Activated naive CD4-positive, alpha-beta T cell treated with Interleukin-2 at 50 U/mL for 16 hours (primary cell): ENCODE results near the gene TAX1BP3.

ENCODE experiments used
- DNase-seq: peaks from one replicate; pipeline ENCODE4 v3.0.0-alpha.2; 2020

The TAX1BP3 gene

GRCh38 chr17:3657874-3658783 lies 10.2 kb downstream of the TAX1BP3 start:
- no peak for DNase-seq

GRCh38 chr17:3657588-3657869 lies 10.8 kb downstream of the TAX1BP3 start:
- DNase-seq = no peak

- no peak for DNase-seq
Observed at GRCh38 chr17:3656755-3657587, 11.4 kb downstream of the TAX1BP3 start.

- DNase-seq = no peak
Observed at GRCh38 chr17:3656353-3656752, 12.0 kb downstream of the TAX1BP3 start.

- DNase-seq = no peak
Observed at GRCh38 chr17:3655766-3656165, 12.6 kb downstream of the TAX1BP3 start.

GRCh38 chr17:3647769-3648555 lies 20.4 kb downstream of the TAX1BP3 start:
- peak; percentile 42 for DNase-seq

- no peak for DNase-seq
Observed at GRCh38 chr17:3647251-3647650, 21.1 kb downstream of the TAX1BP3 start.

- no peak for DNase-seq
Observed at GRCh38 chr17:3645310-3645709, 23.1 kb downstream of the TAX1BP3 start.

GRCh38 chr17:3643889-3644349 lies 24.5 kb downstream of the TAX1BP3 start:
- no peak for DNase-seq

- DNase-seq = no peak
Observed at GRCh38 chr17:3641717-3642486, 26.5 kb downstream of the TAX1BP3 start.

- DNase-seq = no peak
Observed at GRCh38 chr17:3641014-3641413, 27.4 kb downstream of the TAX1BP3 start.

GRCh38 chr17:3639981-3640596 lies 28.3 kb downstream of the TAX1BP3 start:
- peak; percentile 20 for DNase-seq

- no peak for DNase-seq
Observed at GRCh38 chr17:3636908-3637373, 31.4 kb downstream of the TAX1BP3 start.

- peak; percentile 95 for DNase-seq
Observed at GRCh38 chr17:3636154-3636907, 32.0 kb downstream of the TAX1BP3 start, which contains the start of the genes CTNS and SHPK. TSS of gene CTNS (plus strand) at chr17:3636760. CDS start at chr17:3640207, 3,447 bp downstream. TSS of gene SHPK (minus strand) at chr17:3636250. CDS start at chr17:3636219, 31 bp downstream.

- DNase-seq = no peak
Observed at GRCh38 chr17:3635474-3636153, 32.8 kb downstream of the TAX1BP3 start.

GRCh38 chr17:3632287-3632686 lies 36.1 kb downstream of the TAX1BP3 start:
- DNase-seq = no peak

GRCh38 chr17:3630781-3631180 lies 37.6 kb downstream of the TAX1BP3 start:
- no peak for DNase-seq

GRCh38 chr17:3627769-3628167 lies 40.6 kb downstream of the TAX1BP3 start:
- DNase-seq = no peak

GRCh38 chr17:3626831-3627768 lies 41.3 kb downstream of the TAX1BP3 start:
- no peak for DNase-seq
